NCI-H1417 (cell line): ENCODE data around the gene ACTL10.
A peak's percentile ranks its signal among the peaks of the same experiment; 100 is the strongest.

Source experiments
- DNase-seq, 3 experiments: peaks; one replicate each; lab custom pipeline; 2025; lab: John Stamatoyannopoulos, UW

ACTL10 gene

GRCh38 chr20:33649201-33649681 lies 17.5 kb upstream of the ACTL10 start:
- peak in 2 of 3 experiments; percentile 27 to 45 for DNase-seq

GRCh38 chr20:33650111-33650752 lies 16.5 kb upstream of the ACTL10 start:
- DNase-seq = no peak

- peak in 1 of 3 experiments; percentile 53 for DNase-seq
These were observed 15.8 kb upstream of the ACTL10 start for GRCh38 chr20:33650753-33651561.

- peak in 1 of 3 experiments; percentile 48 for DNase-seq
These were observed 15.1 kb upstream of the ACTL10 start for GRCh38 chr20:33651562-33652048.

- peak; percentile 56 to 74 (median 70) for DNase-seq
These were observed 13.4 kb upstream of the ACTL10 start for GRCh38 chr20:33653218-33653899.

GRCh38 chr20:33653900-33654596 lies 12.7 kb upstream of the ACTL10 start:
- peak; percentile 85 to 97 (median 93) for DNase-seq

- DNase-seq = no peak
These were observed 12.0 kb upstream of the ACTL10 start for GRCh38 chr20:33654680-33655161.

GRCh38 chr20:33655164-33655563 lies 11.6 kb upstream of the ACTL10 start:
- no peak for DNase-seq

GRCh38 chr20:33656010-33656782 lies 10.5 kb upstream of the ACTL10 start:
- no peak for DNase-seq

GRCh38 chr20:33656783-33657703 lies 9.7 kb upstream of the ACTL10 start:
- DNase-seq = no peak

- no peak for DNase-seq
These were observed 9.0 kb upstream of the ACTL10 start for GRCh38 chr20:33657704-33658095.

GRCh38 chr20:33658510-33658909 lies 8.2 kb upstream of the ACTL10 start:
- no peak for DNase-seq

GRCh38 chr20:33658929-33659328 lies 7.8 kb upstream of the ACTL10 start:
- DNase-seq = no peak

GRCh38 chr20:33659341-33660034 lies 7.3 kb upstream of the ACTL10 start:
- DNase-seq = no peak

- DNase-seq = no peak
These were observed 6.6 kb upstream of the ACTL10 start for GRCh38 chr20:33660035-33660684.

GRCh38 chr20:33660685-33661058 lies 6.1 kb upstream of the ACTL10 start:
- DNase-seq = no peak

GRCh38 chr20:33662172-33662571 lies 4.6 kb upstream of the ACTL10 start, which contains the start of gene C20orf144:
C20orf144 (plus strand) TSS chr20:33662327; CDS start chr20:33662346, 19 bp downstream.
- no peak for DNase-seq
